Transverse colon (tissue), 4 donors: Measurements from ENCODE around the gene PNMA8C.

Source experiments
- POLR2A ChIP-seq: fragments of 450-650 bp; IDR thresholded peaks from one replicate; pipeline ENCODE4 v1.6.1; 2016; ENCODE audit warnings: antibody characterized with exemption, mild to moderate bottlenecking, moderate library complexity
- POLR2AphosphoS5 ChIP-seq, 3 donors: sonication (generic); formaldehyde crosslinking; IDR thresholded peaks; one replicate each; pipeline ENCODE4 v1.6.1; 2016; ENCODE audit warnings: antibody characterized with exemption in 3 of 3
- TF ChIP-seq, protein P1 (sequence below), 5 experiments: fragments of 200-600 bp in 3 of 5; fragments of 450-650 bp in 2 of 5; sonication (generic) in 3 of 5; IDR thresholded peaks; 1 replicate in 2 of 5; 2 replicates in 3 of 5; pipeline ENCODE4 v1.5.1; 2016 to 2017; ENCODE audit warnings: antibody characterized with exemption in 5 of 5, inconsistent platforms in 3 of 5, mild to moderate bottlenecking in 2 of 5, moderate library complexity in 1 of 5

DNA sequence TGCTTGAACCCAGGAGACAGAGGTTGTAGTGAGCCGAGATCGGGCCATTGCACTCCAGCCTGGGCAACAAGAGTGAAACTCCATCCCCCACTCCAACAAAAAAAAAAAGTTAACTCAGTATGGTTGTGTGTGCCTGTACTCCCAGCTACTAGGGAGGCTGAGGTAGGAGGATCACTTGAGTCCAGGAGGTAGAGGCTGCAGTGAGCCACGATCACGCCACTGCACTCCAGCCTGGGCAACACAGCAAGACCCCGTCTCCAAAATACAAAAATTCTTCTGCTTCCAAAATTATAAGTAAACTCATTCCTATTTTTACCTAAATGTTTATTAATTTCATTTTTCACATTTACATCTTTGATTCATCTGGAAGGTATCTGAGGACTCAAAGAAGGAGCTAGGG lies 28.2 kb upstream of the PNMA8C start:
- TF ChIP-seq, protein P1, sequence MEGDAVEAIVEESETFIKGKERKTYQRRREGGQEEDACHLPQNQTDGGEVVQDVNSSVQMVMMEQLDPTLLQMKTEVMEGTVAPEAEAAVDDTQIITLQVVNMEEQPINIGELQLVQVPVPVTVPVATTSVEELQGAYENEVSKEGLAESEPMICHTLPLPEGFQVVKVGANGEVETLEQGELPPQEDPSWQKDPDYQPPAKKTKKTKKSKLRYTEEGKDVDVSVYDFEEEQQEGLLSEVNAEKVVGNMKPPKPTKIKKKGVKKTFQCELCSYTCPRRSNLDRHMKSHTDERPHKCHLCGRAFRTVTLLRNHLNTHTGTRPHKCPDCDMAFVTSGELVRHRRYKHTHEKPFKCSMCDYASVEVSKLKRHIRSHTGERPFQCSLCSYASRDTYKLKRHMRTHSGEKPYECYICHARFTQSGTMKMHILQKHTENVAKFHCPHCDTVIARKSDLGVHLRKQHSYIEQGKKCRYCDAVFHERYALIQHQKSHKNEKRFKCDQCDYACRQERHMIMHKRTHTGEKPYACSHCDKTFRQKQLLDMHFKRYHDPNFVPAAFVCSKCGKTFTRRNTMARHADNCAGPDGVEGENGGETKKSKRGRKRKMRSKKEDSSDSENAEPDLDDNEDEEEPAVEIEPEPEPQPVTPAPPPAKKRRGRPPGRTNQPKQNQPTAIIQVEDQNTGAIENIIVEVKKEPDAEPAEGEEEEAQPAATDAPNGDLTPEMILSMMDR (IDR thresholded peaks at IDR 0.05) = no peak
- TF ChIP-seq POLR2AphosphoS5 (IDR thresholded peaks at IDR 0.05) (no peak), POLR2A (no peak)
